ENCODE measurements around the gene ATP2C2.
"Not testable (repeated sequence)": the region's sequence is repeated elsewhere in the genome, so short reads cannot be mapped to it uniquely, and the experiment has no call there.

Gene ATP2C2

DNA sequence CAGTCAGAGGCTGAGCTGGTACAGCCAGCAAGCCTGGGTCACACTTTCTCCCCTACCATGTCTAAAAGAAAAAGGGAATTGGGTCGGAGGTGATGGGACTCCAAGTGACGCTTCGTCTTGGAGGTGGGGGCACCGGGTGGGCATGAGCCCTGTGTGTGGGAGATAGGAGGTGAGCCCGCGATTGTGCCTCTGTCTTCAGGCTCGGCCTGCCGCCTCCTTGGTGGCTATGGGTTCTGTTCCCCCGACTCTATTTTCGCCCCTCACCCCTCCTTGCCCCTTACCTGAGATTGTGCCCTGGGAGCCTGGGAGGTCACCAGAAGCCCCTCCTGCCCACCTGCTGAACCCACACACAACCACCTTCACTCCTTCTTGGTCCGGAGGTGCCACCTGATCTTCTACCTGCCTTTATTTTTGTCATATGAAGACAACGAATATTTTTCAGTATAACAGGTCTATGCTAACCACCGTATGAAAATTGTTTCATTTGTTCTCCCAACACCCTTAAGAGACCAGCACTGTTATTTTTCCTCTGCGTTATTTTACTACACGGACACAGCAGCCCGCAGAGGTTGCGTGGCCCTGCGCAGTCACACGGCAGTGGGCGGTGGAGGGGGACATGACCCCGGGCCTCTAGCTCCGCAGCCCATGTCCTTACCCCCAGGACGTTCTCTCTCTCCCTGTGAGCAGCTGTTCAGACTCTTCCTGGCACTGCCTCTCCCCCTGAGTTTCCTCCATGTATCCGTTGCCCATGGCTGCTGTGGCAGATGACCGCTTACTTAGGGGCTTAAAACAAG is 49.9 kb downstream of the ATP2C2 start:
- CTCF ChIA-PET = no interaction called here
- TF ChIP-seq TARDBP (IDR thresholded peaks at IDR 0.05) = no peak
- POLR2A ChIA-PET = no interaction called here

DNA sequence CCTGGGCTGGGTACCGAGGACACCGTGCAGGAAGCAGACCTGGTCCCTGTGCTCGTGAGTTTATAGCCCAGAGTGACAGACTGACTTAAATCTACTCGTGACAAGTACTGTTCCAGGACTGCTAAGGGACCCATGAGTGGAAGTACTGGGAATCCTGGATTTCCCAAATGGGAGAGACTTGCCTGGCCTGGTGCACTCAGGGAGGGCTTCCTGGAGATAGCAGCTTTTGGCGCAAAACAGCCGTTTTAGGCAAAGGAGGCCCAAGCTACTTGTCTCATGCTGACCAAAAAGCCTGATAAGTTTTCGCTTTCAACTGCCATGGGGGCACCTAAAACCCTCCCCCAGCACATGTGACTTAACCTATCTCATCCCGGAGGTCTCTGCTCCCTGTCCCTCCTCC is 51.4 kb downstream of the ATP2C2 start:
- ChIA-PET POLR2A (no interaction called here), CTCF (no interaction called here)
- no peak for DNase-seq (ENCODE audit: extremely low spot score)
- TF ChIP-seq LEF1 (IDR thresholded peaks at IDR 0.05; ENCODE audit: borderline replicate concordance) (no peak), FOXK2 (IDR thresholded peaks at IDR 0.05) (no peak), ZNF384 (IDR thresholded peaks at IDR 0.05) (no peak), HDGF (IDR thresholded peaks at IDR 0.05; ENCODE audit: borderline replicate concordance) (no peak), CTBP1 (IDR thresholded peaks at IDR 0.05; ENCODE audit: borderline replicate concordance) (no peak), ARNT (IDR thresholded peaks at IDR 0.05) (no peak), TARDBP (IDR thresholded peaks at IDR 0.05) (no peak), ELF4 (IDR thresholded peaks at IDR 0.05) (no peak)

More for the DNA sequence above, 49.9 kb downstream of the ATP2C2 start:
- DNase-seq (ENCODE audit: extremely low spot score) = no peak

DNA sequence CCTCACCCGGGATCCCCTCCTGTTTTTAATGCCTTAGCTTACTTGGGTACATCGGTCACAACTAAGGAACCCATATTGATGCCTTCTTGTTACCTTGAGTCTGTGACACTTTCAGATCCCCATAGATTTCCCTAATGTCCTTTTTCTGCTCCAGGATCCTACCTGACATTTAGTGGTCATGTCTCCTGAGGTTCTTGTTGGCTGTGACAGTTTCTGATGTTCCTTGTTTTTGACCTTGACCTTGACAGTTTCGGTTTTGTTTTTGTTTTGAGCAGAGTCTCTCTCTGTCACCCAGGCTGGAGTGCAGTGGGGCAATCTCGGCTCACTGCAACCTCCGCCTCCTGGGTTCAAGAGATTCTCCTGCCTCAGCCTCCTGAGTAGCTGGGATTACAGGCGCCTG is 52.2 kb downstream of the ATP2C2 start:
- DNase-seq (ENCODE audit: extremely low spot score); CTCF ChIA-PET; POLR2A ChIA-PET: not testable (repeated sequence)

DNA sequence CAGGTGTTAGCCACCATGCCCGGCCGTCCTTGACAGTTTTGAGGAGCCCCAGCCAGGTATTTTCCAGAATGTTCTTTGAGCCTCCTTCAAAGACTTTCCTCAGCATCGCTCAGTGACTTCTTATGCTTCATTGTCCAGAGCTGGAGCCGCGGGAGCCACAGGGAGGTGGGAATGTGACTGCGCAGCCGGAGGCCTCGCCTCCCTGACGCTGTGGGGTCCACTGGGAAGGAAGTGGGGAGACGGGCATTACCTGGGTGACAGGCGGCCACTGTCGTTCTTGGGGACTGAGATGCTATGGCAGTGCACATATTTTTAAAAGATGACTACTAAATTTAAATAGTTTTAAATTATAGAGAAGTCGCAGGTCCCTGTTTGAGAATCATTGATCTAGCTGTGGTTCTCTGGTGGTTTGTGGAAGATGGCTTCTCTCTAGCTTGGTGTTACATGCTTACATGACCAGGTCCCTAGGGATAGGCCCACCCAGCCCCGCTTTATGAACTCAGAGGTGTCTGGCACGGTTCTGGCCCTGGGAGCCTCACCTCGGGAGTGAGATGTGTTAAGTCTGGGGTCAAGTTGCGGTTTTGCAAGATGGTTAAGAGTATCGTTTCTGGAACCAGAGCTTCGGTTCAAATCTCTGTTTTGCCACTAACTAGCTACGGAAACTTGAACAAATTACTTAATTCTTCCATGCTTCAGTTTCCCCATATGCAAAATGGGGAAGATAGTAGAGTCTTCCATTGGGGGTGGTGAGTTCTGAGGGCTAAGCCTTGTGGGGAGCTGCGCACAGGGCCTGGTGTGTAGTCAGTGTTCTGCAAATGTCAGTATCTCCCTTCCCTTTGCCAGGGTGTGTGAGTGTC is 53.0 kb downstream of the ATP2C2 start:
- no peak for DNase-seq (ENCODE audit: extremely low spot score)
- POLR2A ChIA-PET = no interaction called here
- TF ChIP-seq TARDBP (IDR thresholded peaks at IDR 0.05) = no peak
- no peak for TF ChIP-seq SP1 (IDR thresholded peaks at IDR 0.05)
- TF ChIP-seq NFRKB (IDR thresholded peaks at IDR 0.05) = no peak
- CTCF ChIA-PET = no interaction called here

DNA sequence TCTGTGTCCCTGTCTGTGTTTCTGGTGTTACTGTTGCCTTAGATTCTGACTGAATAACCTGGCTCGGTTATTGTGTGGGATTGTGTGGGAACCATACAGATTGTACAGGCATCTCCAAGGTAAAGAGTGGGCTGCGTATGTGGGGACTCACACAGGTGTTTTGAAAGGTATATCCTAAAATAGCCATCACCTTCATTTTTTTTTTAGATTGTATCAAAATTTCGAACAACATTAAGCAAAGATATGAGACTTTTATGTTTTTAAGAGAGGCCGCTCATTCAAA is 53.5 kb downstream of the ATP2C2 start:
- no peak for TF ChIP-seq FOXK2 (IDR thresholded peaks at IDR 0.05)
- no peak for TF ChIP-seq TARDBP (IDR thresholded peaks at IDR 0.05)
- TF ChIP-seq HDGF (IDR thresholded peaks at IDR 0.05; ENCODE audit: borderline replicate concordance) = no peak
- TF ChIP-seq ELF4 (IDR thresholded peaks at IDR 0.05) = no peak
- TF ChIP-seq, protein P1, sequence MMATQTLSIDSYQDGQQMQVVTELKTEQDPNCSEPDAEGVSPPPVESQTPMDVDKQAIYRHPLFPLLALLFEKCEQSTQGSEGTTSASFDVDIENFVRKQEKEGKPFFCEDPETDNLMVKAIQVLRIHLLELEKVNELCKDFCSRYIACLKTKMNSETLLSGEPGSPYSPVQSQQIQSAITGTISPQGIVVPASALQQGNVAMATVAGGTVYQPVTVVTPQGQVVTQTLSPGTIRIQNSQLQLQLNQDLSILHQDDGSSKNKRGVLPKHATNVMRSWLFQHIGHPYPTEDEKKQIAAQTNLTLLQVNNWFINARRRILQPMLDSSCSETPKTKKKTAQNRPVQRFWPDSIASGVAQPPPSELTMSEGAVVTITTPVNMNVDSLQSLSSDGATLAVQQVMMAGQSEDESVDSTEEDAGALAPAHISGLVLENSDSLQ (IDR thresholded peaks at IDR 0.05) = no peak
- TF ChIP-seq L3MBTL2 (conservative IDR thresholded peaks at IDR 0.05) = no peak
- no peak for TF ChIP-seq ARNT (IDR thresholded peaks at IDR 0.05)
- TF ChIP-seq BHLHE40 (IDR thresholded peaks at IDR 0.05; ENCODE audit: borderline replicate concordance) = no peak
- no peak for TF ChIP-seq NFRKB (IDR thresholded peaks at IDR 0.05)
- TF ChIP-seq LEF1 (IDR thresholded peaks at IDR 0.05; ENCODE audit: borderline replicate concordance) = no peak
- POLR2A ChIA-PET = no interaction called here
- CTCF ChIA-PET = no interaction called here
- DNase-seq (ENCODE audit: extremely low spot score) = no peak

DNA sequence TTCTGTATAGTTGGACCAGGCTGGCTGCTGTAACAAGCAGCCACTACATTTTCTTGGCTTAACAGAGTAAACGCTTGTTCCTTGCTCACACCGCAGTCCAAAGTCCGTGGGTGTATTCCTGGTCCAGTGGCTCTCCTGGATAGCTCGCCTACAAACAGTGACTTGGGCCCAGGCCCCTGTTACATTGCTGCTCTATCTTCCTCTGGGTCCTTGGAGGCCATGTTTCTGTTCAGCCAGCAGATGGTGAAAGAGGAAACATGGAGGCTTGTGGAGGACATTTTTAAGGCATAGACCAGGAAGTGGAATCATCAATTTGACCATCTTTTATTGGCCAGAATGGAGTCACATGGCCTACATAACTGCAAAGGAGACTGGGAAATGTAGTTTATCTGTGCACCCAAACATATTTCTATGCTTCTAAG is 55.1 kb downstream of the ATP2C2 start:
- DNase-seq (ENCODE audit: extremely low spot score) = peak; percentile 34
- TF ChIP-seq TARDBP (IDR thresholded peaks at IDR 0.05) = no peak
- TF ChIP-seq ELF4 (IDR thresholded peaks at IDR 0.05) = peak; percentile 82
- ChIA-PET CTCF (no interaction called here), POLR2A (no interaction called here)

DNA sequence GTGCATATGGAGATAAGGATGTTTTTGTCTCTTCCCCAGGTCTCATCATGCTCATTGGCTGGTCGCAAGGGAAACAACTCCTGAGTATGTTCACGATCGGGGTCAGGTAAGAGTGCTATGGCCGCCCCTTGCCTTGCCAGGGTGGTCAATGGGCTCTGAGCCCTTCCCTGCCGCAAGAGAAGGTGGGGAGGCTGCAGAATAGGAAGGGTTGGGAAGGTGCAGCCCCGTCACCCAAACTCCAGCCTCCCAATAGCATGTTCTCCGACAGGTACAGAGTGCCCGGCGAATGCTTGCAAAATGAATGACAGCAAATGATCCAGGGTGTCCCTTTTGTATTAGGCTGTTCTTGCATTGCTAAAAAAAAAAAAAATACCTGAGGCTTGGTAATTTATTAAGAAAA is 57.4 kb downstream of the ATP2C2 start:
- TF ChIP-seq NFRKB (IDR thresholded peaks at IDR 0.05) (no peak), BHLHE40 (IDR thresholded peaks at IDR 0.05; ENCODE audit: borderline replicate concordance) (no peak), FOXA1 (IDR thresholded peaks at IDR 0.05) (no peak), FOXM1 (IDR thresholded peaks at IDR 0.05; ENCODE audit: borderline replicate concordance) (no peak), FOXK2 (IDR thresholded peaks at IDR 0.05) (no peak), CTBP1 (IDR thresholded peaks at IDR 0.05; ENCODE audit: borderline replicate concordance) (no peak), LEF1 (IDR thresholded peaks at IDR 0.05; ENCODE audit: borderline replicate concordance) (no peak), SP1 (IDR thresholded peaks at IDR 0.05) (no peak), HDGF (IDR thresholded peaks at IDR 0.05; ENCODE audit: borderline replicate concordance) (no peak), SUZ12 (IDR thresholded peaks at IDR 0.05) (no peak), TARDBP (IDR thresholded peaks at IDR 0.05) (no peak), ZNF384 (IDR thresholded peaks at IDR 0.05) (no peak), L3MBTL2 (conservative IDR thresholded peaks at IDR 0.05) (no peak)
- TF ChIP-seq, protein P1 (IDR thresholded peaks at IDR 0.05) = no peak
- ChIA-PET POLR2A (no interaction called here), CTCF (no interaction called here)
- no peak for DNase-seq (ENCODE audit: extremely low spot score)

DNA sequence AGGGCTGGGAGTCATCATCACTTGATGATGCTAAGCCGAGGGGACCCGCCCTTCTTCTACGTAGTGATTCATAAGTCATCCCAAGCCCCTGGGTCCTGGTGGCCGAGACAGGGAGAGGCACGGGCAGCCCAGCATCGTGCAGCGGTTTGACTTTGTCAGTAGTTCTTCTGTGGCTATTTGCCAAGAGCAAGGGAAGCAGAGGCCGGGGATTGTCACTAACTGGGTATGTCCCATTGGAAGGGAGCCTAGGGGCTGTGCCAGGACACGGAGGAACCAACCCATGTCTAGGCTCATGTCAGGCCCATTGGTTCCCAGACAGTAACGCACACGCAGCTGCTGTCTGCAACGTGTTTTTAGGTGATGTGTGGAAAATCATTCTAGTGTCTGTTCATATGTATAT is 58.5 kb downstream of the ATP2C2 start:
- TF ChIP-seq LEF1 (IDR thresholded peaks at IDR 0.05; ENCODE audit: borderline replicate concordance) = no peak
- DNase-seq (ENCODE audit: extremely low spot score) = no peak
- ChIA-PET CTCF (no interaction called here), POLR2A (no interaction called here)
